ENCODE measurements around the gene GDF15. TPM values are rescaled to one million over a fixed set of nuclear protein-coding genes. Genes with fewer than 3 reads are reported as not detected.

Gene GDF15
- polyA plus RNA-seq, 1 donor from 2014 or later: not detected

DNA sequence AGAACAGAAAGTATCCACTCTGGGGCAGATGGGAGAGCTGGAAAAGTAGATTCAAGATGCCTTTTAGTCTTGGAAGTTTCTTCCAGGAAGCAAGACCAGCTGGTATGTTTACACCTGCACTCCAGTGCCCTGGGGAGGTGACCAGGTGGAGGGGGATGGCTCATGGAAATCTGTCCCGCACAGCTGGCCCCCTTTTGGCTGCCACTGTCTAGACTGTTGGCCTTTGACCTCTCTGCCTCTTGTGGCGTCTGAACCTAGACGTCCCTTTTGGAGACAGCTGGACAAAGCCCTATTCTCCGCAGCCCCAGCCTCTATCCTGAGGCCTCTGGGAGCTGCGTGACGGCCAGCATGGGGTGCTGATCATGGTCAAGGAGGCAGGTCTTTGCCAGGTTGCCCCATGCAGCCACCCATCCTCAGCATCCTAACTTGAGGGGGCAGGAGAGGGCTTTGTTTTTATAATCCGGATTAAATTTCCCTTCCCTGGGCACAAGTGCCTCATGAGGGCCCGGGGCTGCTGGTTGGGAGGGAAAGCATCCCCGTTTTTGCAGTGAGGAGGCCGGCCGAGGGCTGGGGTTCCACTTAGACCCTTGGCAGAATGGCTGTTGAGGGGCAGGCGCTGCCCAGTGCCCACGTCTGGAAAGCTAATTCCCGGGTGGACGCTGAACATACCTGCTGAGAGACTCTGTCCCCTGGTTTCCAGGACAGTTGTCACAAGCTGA is 17.3 kb upstream of the GDF15 start:
- H3K27ac ChIP-seq (ENCODE audit: low read length): no peak overlapping the region
- no peaks in the 10 kb centered on the region for H4K20me1 ChIP-seq (ENCODE audit: insufficient read depth)
- H3K9me2 ChIP-seq (ENCODE audit: insufficient read depth, low read length): no peaks in the 10 kb centered on the region
- H3K79me2 ChIP-seq (replicated peaks; ENCODE audit: insufficient read depth, low read length): no peaks in the 10 kb centered on the region
- no peak overlapping the region for H2AFZ ChIP-seq (ENCODE audit: low read depth, low read length)
- no peak overlapping the region for H3K9ac ChIP-seq (ENCODE audit: low read length)
- no peaks in the 10 kb centered on the region for H3K9me3 ChIP-seq (ENCODE audit: low read length)
- TF ChIP-seq EP300 (conservative IDR thresholded peaks at IDR 0.05; ENCODE audit: poor library complexity, severe bottlenecking) (no peak), RAD21 (conservative IDR thresholded peaks at IDR 0.05) (no peak), POLR2AphosphoS5 (IDR thresholded peaks at IDR 0.05) (no peak), TAF1 (IDR thresholded peaks at IDR 0.05; ENCODE audit: low read depth) (no peak), SMC3 (conservative IDR thresholded peaks at IDR 0.05; ENCODE audit: poor library complexity) (no peak), EZH2 (IDR thresholded peaks at IDR 0.05; ENCODE audit: borderline replicate concordance, insufficient read depth, low read length, poor library complexity, severe bottlenecking) (no peak)
- TF ChIP-seq, protein P1, sequence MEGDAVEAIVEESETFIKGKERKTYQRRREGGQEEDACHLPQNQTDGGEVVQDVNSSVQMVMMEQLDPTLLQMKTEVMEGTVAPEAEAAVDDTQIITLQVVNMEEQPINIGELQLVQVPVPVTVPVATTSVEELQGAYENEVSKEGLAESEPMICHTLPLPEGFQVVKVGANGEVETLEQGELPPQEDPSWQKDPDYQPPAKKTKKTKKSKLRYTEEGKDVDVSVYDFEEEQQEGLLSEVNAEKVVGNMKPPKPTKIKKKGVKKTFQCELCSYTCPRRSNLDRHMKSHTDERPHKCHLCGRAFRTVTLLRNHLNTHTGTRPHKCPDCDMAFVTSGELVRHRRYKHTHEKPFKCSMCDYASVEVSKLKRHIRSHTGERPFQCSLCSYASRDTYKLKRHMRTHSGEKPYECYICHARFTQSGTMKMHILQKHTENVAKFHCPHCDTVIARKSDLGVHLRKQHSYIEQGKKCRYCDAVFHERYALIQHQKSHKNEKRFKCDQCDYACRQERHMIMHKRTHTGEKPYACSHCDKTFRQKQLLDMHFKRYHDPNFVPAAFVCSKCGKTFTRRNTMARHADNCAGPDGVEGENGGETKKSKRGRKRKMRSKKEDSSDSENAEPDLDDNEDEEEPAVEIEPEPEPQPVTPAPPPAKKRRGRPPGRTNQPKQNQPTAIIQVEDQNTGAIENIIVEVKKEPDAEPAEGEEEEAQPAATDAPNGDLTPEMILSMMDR (IDR thresholded peaks at IDR 0.05; ENCODE audit: poor library complexity, severe bottlenecking): no peak
- no peaks in the 10 kb centered on the region for H3K27me3 ChIP-seq (ENCODE audit: insufficient read depth, low read depth, low read length)
- H3K4me3 ChIP-seq (ENCODE audit: low read length): no peak overlapping the region
- H3F3A ChIP-seq (ENCODE audit: insufficient read depth, low read length, poor library complexity, severe bottlenecking): no peaks in the 10 kb centered on the region
- H3K36me3 ChIP-seq (ENCODE audit: insufficient read depth, low read length): no peaks in the 10 kb centered on the region
- no peak overlapping the region for H3K4me2 ChIP-seq (ENCODE audit: low read length)

DNA sequence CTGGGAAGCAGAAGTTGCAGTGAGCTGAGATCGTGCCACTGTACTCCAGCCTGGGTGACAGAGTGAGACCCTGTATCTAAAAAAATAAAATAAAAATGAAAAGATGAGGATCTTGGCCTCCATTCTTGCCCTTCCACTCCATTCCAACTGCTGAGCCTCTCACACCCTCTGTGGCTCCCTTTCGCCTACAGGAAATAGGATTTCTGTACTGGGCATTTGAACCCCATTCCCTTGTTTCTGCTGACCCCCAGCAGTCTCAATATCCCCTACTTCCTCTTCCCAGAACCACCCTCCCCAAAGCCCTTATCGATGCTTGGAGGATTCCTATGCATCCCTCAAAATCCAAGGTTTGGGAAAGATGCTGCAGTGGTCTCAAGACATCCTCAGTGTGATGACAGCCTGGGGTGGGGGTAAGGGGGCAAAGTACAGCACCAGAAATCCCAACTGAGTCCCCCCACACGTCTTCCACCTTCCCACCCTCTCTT is 12.5 kb upstream of the GDF15 start:
- no peak overlapping the region for H3K9ac ChIP-seq (ENCODE audit: low read length)
- H3K4me3 ChIP-seq (ENCODE audit: low read length): no peak overlapping the region
- no peak overlapping the region for H2AFZ ChIP-seq (ENCODE audit: low read depth, low read length)

More for the DNA sequence above, 12.5 kb upstream of the GDF15 start:
- H3K79me2 ChIP-seq (replicated peaks; ENCODE audit: insufficient read depth, low read length): no peaks in the 10 kb centered on the region
- no peaks in the 10 kb centered on the region for H3K9me3 ChIP-seq (ENCODE audit: low read length)
- H3F3A ChIP-seq (ENCODE audit: insufficient read depth, low read length, poor library complexity, severe bottlenecking): no peaks in the 10 kb centered on the region
- no peaks in the 10 kb centered on the region for H3K9me2 ChIP-seq (ENCODE audit: insufficient read depth, low read length)
- H3K4me2 ChIP-seq (ENCODE audit: low read length): no peak overlapping the region
- TF ChIP-seq EP300 (conservative IDR thresholded peaks at IDR 0.05; ENCODE audit: poor library complexity, severe bottlenecking) (no peak), RAD21 (conservative IDR thresholded peaks at IDR 0.05) (no peak)
- TF ChIP-seq, protein P1 (IDR thresholded peaks at IDR 0.05; ENCODE audit: poor library complexity, severe bottlenecking): no peak
- TF ChIP-seq, protein P2, sequence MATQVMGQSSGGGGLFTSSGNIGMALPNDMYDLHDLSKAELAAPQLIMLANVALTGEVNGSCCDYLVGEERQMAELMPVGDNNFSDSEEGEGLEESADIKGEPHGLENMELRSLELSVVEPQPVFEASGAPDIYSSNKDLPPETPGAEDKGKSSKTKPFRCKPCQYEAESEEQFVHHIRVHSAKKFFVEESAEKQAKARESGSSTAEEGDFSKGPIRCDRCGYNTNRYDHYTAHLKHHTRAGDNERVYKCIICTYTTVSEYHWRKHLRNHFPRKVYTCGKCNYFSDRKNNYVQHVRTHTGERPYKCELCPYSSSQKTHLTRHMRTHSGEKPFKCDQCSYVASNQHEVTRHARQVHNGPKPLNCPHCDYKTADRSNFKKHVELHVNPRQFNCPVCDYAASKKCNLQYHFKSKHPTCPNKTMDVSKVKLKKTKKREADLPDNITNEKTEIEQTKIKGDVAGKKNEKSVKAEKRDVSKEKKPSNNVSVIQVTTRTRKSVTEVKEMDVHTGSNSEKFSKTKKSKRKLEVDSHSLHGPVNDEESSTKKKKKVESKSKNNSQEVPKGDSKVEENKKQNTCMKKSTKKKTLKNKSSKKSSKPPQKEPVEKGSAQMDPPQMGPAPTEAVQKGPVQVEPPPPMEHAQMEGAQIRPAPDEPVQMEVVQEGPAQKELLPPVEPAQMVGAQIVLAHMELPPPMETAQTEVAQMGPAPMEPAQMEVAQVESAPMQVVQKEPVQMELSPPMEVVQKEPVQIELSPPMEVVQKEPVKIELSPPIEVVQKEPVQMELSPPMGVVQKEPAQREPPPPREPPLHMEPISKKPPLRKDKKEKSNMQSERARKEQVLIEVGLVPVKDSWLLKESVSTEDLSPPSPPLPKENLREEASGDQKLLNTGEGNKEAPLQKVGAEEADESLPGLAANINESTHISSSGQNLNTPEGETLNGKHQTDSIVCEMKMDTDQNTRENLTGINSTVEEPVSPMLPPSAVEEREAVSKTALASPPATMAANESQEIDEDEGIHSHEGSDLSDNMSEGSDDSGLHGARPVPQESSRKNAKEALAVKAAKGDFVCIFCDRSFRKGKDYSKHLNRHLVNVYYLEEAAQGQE (IDR thresholded peaks at IDR 0.05; ENCODE audit: borderline replicate concordance): no peak
- no peak overlapping the region for H3K27ac ChIP-seq (ENCODE audit: low read length)
- no peaks in the 10 kb centered on the region for H3K27me3 ChIP-seq (ENCODE audit: insufficient read depth, low read depth, low read length)
- H4K20me1 ChIP-seq (ENCODE audit: insufficient read depth): no peaks in the 10 kb centered on the region
- H3K36me3 ChIP-seq (ENCODE audit: insufficient read depth, low read length): no peaks in the 10 kb centered on the region
